PC-3 (cell line): ENCODE data around the gene RAD23A.

Experiments
- EZH2 ChIP-seq: fragments of 300-600 bp; sonication (generic); IDR thresholded peaks from one replicate; pipeline ENCODE4 v1.6.1; 2017; ENCODE audit warnings: antibody characterized with exemption, mild to moderate bottlenecking, low read length; ENCODE audit not compliant: unreplicated experiment
- TF ChIP-seq, protein P1 (sequence below): fragments of 300-600 bp; sonication (generic); conservative IDR thresholded peaks from 2 replicates; pipeline ENCODE4 v1.5.1; 2017; ENCODE audit warnings: antibody characterized with exemption, low read depth, mild to moderate bottlenecking, low read length

DNA sequence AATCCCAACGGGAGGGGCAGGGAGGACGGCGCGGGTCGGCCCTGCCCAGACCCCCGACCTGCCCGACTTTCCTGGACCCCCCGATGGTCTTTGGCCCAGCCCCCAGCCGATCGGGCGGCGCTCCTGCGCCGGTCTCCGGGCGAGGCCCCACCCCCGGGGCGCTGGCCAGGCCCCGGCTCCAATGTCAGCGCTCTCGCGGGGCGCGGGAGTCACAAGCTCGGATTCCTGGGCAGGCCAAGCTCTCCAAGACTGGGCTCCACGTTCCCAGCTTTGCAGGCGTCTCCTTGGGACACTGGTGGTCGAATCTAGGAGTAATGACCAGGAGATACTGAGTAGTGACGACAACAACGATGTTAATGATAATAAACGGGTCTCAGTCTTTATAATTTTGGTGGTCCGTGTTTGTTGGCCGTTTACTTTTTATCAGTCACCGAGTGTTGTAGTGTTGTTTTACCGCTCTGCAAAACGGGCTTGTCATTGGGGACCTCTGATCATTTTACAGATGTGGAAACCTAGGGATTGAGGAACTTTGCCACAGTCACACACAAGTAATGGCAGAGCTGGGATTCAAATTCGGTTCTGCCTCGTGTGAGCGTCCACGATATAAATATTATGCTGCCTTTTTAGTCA, 545 bp downstream of the RAD23A start:
- TF ChIP-seq, protein P1, sequence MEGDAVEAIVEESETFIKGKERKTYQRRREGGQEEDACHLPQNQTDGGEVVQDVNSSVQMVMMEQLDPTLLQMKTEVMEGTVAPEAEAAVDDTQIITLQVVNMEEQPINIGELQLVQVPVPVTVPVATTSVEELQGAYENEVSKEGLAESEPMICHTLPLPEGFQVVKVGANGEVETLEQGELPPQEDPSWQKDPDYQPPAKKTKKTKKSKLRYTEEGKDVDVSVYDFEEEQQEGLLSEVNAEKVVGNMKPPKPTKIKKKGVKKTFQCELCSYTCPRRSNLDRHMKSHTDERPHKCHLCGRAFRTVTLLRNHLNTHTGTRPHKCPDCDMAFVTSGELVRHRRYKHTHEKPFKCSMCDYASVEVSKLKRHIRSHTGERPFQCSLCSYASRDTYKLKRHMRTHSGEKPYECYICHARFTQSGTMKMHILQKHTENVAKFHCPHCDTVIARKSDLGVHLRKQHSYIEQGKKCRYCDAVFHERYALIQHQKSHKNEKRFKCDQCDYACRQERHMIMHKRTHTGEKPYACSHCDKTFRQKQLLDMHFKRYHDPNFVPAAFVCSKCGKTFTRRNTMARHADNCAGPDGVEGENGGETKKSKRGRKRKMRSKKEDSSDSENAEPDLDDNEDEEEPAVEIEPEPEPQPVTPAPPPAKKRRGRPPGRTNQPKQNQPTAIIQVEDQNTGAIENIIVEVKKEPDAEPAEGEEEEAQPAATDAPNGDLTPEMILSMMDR: no peak
- no peak for TF ChIP-seq EZH2
